Activated CD4-positive, alpha-beta T cell treated with anti-CD3 and anti-CD28 coated beads for 1 hour (primary cell): ENCODE measurements around the gene PPP2R1A.

Experiments
- DNase-seq: peaks from one replicate; pipeline ENCODE4 v3.0.0-alpha.2; 2020

PPP2R1A gene

GRCh38 chr19:52189735-52190486 lies at the start of gene PPP2R1A:
PPP2R1A (plus strand) TSS chr19:52190052; CDS start chr19:52190097, 45 bp downstream.
- DNase-seq = peak; percentile 98

GRCh38 chr19:52141203-52141602 lies 48.6 kb upstream of the PPP2R1A start:
- no peak for DNase-seq

- no peak for DNase-seq
These were observed 47.8 kb upstream of the PPP2R1A start for GRCh38 chr19:52142001-52142595.

DNA sequence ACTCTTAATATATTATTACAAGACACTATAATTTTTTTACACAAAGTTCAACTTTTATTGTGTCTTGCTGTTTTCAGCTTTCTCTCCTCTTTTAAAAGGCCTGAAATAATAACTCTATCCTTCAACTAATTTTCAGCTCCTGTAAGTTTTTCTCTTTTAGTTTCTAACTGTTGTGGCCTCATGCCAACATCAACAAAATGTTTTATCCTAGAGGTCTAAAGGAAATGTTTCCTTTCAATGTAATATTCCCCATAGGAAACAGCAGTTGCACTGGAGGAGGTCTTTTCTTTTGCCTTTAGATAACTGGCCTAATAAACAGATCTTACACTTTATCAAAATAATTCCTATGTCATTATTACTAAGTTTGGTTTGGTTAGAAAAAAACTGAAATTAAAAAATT lies 41.6 kb upstream of the PPP2R1A start:
- no peak for DNase-seq

- no peak for DNase-seq
These were observed 34.1 kb upstream of the PPP2R1A start for GRCh38 chr19:52155596-52156359.

- DNase-seq = no peak
These were observed 19.5 kb upstream of the PPP2R1A start for GRCh38 chr19:52170304-52170703.

DNA sequence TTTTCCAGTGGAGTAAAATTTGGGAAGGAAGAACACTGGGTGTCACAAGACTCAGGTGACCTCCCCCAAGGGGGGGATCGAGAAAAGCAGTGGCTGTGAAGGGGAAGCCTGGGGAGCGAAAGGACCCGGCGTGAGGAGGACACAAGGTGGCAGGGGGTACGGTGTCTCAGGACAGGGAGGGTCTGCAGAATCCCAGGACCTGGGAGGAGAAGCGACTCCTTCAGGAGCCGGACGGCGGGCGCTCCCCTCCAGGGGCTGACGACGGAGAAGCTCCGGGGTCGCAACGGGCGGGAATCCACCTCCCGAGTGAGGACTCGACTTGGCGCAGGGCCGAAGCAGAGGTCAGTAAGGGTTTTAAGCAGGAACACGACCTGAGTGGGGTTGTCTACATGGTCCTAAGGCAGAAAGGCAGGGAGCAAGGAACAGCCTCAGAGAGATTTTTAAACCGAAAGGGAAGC lies 19.0 kb upstream of the PPP2R1A start:
- DNase-seq = no peak

GRCh38 chr19:52171321-52172169 lies 18.3 kb upstream of the PPP2R1A start, which contains the start of gene ZNF836:
ZNF836 (minus strand) TSS chr19:52171621; CDS start chr19:52168072, 3,549 bp downstream.
- DNase-seq = peak; percentile 87

DNA sequence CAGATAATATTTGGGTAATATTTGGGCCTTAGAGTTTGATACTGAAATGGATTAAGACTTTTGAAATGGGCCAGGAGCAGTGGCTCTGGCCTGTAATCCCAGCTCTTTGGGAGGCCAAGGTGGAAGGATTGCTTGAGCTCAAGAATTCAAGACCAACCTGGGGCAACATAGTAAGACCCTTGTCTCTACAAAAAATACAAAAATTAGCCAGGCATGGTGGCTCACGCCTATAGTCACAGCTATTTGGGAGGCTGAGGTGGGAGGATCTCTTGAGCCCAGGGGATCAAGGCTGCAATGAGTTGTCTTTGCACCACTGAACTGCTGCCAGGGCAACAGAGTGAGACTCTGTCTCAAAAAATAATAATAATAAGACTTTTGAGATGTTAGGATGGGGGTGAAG lies 17.5 kb upstream of the PPP2R1A start:
- no peak for DNase-seq

GRCh38 chr19:52176574-52176973 lies 13.3 kb upstream of the PPP2R1A start:
- DNase-seq = no peak

- no peak for DNase-seq
These were observed 2.4 kb upstream of the PPP2R1A start for GRCh38 chr19:52187407-52187806.

- no peak for DNase-seq
These were observed 774 bp upstream of the PPP2R1A start for GRCh38 chr19:52188822-52189734.

GRCh38 chr19:52190487-52191293 lies 838 bp downstream of the PPP2R1A start:
- no peak for DNase-seq

DNA sequence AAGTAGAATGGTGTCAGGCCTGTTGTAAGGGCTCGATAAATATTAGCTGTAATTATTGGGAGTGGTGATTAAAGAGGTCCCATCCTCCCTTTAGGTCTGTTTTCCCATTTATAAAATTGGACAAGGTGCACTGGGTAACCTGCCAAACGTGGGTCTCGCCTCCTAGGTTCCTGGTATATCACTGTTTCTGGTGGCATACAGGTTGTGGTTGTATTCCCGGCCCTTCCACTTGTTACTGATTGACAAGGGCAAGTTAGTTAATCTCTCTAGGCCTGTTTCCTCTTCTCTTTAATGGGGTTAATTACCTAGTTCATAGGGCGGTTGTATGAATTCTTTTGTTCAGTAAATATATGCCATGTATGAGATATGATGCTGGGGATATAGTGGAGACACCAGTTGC lies 1.5 kb downstream of the PPP2R1A start:
- no peak for DNase-seq

DNA sequence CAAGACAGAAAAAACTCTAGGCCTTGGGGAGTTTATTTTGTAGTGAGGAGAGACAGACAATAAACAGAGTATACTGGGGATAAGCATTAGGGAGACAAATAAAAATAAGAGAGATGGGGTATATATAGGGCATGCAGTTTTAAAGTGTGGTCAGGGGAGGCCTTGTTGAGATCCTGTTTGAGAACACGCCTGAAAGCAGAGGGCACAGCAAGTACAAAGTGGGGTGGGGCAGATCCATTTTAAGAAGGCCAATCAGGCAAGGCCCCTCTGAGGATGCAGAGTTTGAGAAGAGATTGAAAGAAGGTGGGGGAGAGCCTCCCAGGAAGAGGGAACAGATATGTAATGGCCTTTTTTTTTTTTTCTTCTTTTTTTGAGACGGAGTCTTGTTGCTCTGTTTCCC lies 2.1 kb downstream of the PPP2R1A start:
- no peak for DNase-seq

- DNase-seq = no peak
These were observed 6.6 kb downstream of the PPP2R1A start for GRCh38 chr19:52196256-52196967.

DNA sequence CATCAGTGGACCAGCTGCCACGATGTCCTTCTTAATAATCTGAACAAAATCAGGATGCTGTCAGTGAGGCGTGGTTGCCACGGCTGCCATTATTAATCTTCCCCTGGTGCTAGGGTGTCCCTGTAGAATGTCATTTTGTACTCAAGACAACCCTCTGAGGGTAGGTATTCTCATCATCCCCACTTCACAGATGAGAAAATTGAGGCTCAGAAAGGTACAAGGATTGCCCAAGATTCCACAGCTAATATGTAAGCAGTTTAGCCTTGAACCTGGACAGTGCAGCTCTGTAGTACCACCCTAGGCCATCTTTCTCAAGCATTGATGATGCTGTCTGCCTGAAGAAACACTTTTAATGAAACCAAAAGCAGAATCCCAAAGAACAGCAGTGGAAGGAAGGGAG lies 8.1 kb downstream of the PPP2R1A start:
- no peak for DNase-seq

GRCh38 chr19:52198678-52199077 lies 8.8 kb downstream of the PPP2R1A start:
- DNase-seq = no peak

GRCh38 chr19:52200044-52200443 lies 10.2 kb downstream of the PPP2R1A start:
- no peak for DNase-seq
